Osteoblast (primary cell): Measurements from ENCODE around the gene RAB3GAP2. TPM values are rescaled to one million over a fixed set of nuclear protein-coding genes. Genes with fewer than 3 reads are reported as not detected.
A peak's percentile ranks its signal among the peaks of the same experiment; 100 is the strongest.

ENCODE experiments used
- DNase-seq: peaks from one replicate; pipeline ENCODE4 v3.0.0; 2011; ENCODE audit warnings: low spot score, mixed read lengths; ENCODE audit not compliant: insufficient read length; ENCODE audit errors: missing footprints
- H2AFZ ChIP-seq: 2 replicates; pipeline ENCODE4 v1.6.0; 2011; ENCODE audit warnings: mild to moderate bottlenecking, low read length
- H3K27ac ChIP-seq: 2 replicates; pipeline ENCODE4 v1.5.1; 2011; ENCODE audit warnings: mild to moderate bottlenecking, low read depth, low read length, moderate library complexity
- H3K27me3 ChIP-seq: 2 replicates; pipeline ENCODE4 v1.6.0; 2012; ENCODE audit warnings: mild to moderate bottlenecking, control low read depth, inconsistent platforms, low read length, moderate library complexity; ENCODE audit not compliant: insufficient read depth
- H3K36me3 ChIP-seq: 2 replicates; pipeline ENCODE4 v1.5.1; 2011; ENCODE audit warnings: mild to moderate bottlenecking, low read length, control low read depth, moderate library complexity; ENCODE audit not compliant: insufficient read depth
- H3K4me1 ChIP-seq: 2 replicates; pipeline ENCODE4 v1.5.1; 2011; ENCODE audit warnings: mild to moderate bottlenecking, low read length, control low read depth, moderate library complexity; ENCODE audit not compliant: insufficient read depth
- H3K4me2 ChIP-seq: 2 replicates; pipeline ENCODE4 v1.6.0; 2011; ENCODE audit warnings: mild to moderate bottlenecking, low read length; ENCODE audit not compliant: insufficient read depth
- H3K4me3 ChIP-seq: fragments of 200-600 bp; sonication (generic); 3 replicates; pipeline ENCODE4 v1.5.1; 2012; ENCODE audit warnings: mild to moderate bottlenecking, low read length, inconsistent platforms; ENCODE audit not compliant: insufficient read depth
- H3K79me2 ChIP-seq: 2 replicates; pipeline ENCODE4 v1.6.0; 2012; ENCODE audit warnings: mild to moderate bottlenecking, low read length, control low read depth, inconsistent platforms; ENCODE audit not compliant: insufficient read depth
- H3K9me3 ChIP-seq: 2 replicates; pipeline ENCODE4 v1.5.1; 2011; ENCODE audit warnings: low read depth, low read length, control low read depth
- H4K20me1 ChIP-seq: 2 replicates; pipeline ENCODE4 v1.6.0; 2012; ENCODE audit warnings: mild to moderate bottlenecking, low read length, control low read depth; ENCODE audit not compliant: insufficient read depth
- CTCF ChIP-seq: IDR thresholded peaks from 2 replicates; pipeline ENCODE4 v1.5.1; 2011; ENCODE audit warnings: mild to moderate bottlenecking, low read depth, low read length, moderate library complexity; ENCODE audit errors: extremely low read depth
- total RNA-seq: library from RNA; depleted of rRNA; stranded (reverse); fragments of >200 nt; gene quantifications from 2 replicates; pipeline ENCODE4 v1.2.3, GENCODE V29; 2012

RAB3GAP2 gene
- total RNA-seq, 1 donor = 44.2 TPM

- no peaks in the 10 kb centered on the region for H3K36me3 ChIP-seq
- H3K79me2 ChIP-seq = peaks cover 19% of the 10 kb centered on the region
- H3K27ac ChIP-seq = no peak overlapping the region
- no peaks in the 10 kb centered on the region for H3K9me3 ChIP-seq
- H3K4me1 ChIP-seq = peaks cover 11% of the 10 kb centered on the region
- no peak for TF ChIP-seq CTCF
- DNase-seq = no peak
- H3K27me3 ChIP-seq = peaks cover 3% of the 10 kb centered on the region
- no peak overlapping the region for H3K4me3 ChIP-seq
- no peak overlapping the region for H3K4me2 ChIP-seq
- no peak overlapping the region for H2AFZ ChIP-seq
- H4K20me1 ChIP-seq = peaks cover 6% of the 10 kb centered on the region
Measured at GRCh38 chr1:220275430-220275829, 3.2 kb upstream of the RAB3GAP2 start.

GRCh38 chr1:220274251-220274855 is 2.1 kb upstream of the RAB3GAP2 start:
- no peak for DNase-seq

GRCh38 chr1:220272841-220273090 is 513 bp upstream of the RAB3GAP2 start:
- H3K4me1 ChIP-seq = peaks cover 18% of the 10 kb centered on the region
- peaks cover 6% of the 10 kb centered on the region for H3K36me3 ChIP-seq
- H3K27ac ChIP-seq = peak overlapping the region; percentile 97
- no peak for TF ChIP-seq CTCF
- H2AFZ ChIP-seq = peak overlapping the region; percentile 94
- DNase-seq = no peak
- peak overlapping the region; percentile 96 for H3K4me3 ChIP-seq
- no peaks in the 10 kb centered on the region for H3K9me3 ChIP-seq
- peaks cover 45% of the 10 kb centered on the region for H3K79me2 ChIP-seq
- peak overlapping the region; percentile 82 for H3K4me2 ChIP-seq
- H4K20me1 ChIP-seq = peaks cover 24% of the 10 kb centered on the region
- no peaks in the 10 kb centered on the region for H3K27me3 ChIP-seq

More at GRCh38 chr1:220274251-220274855, 2.1 kb upstream of the RAB3GAP2 start:
- no peak overlapping the region for H3K27ac ChIP-seq
- H2AFZ ChIP-seq = peak overlapping the region; percentile 12
- H3K4me3 ChIP-seq = no peak overlapping the region
- H3K9me3 ChIP-seq = no peaks in the 10 kb centered on the region
- H3K4me1 ChIP-seq = peaks cover 18% of the 10 kb centered on the region
- H3K79me2 ChIP-seq = peaks cover 29% of the 10 kb centered on the region
- H4K20me1 ChIP-seq = peaks cover 11% of the 10 kb centered on the region
- H3K36me3 ChIP-seq = no peaks in the 10 kb centered on the region
- no peak for TF ChIP-seq CTCF
- H3K27me3 ChIP-seq = no peaks in the 10 kb centered on the region
- no peak overlapping the region for H3K4me2 ChIP-seq

GRCh38 chr1:220271706-220272046 is 577 bp downstream of the RAB3GAP2 start:
- peaks cover 18% of the 10 kb centered on the region for H3K4me1 ChIP-seq
- no peak for TF ChIP-seq CTCF
- H3K79me2 ChIP-seq = peaks cover 56% of the 10 kb centered on the region
- peaks cover 12% of the 10 kb centered on the region for H3K36me3 ChIP-seq
- H3K27ac ChIP-seq = peak overlapping the region; percentile 97
- H3K9me3 ChIP-seq = no peaks in the 10 kb centered on the region
- peak overlapping the region; percentile 96 for H2AFZ ChIP-seq
- H4K20me1 ChIP-seq = peaks cover 26% of the 10 kb centered on the region
- DNase-seq = no peak
- no peaks in the 10 kb centered on the region for H3K27me3 ChIP-seq
- peak overlapping the region; percentile 82 for H3K4me2 ChIP-seq
- H3K4me3 ChIP-seq = peak overlapping the region; percentile 96
